MCF 10A (cell line): ENCODE results near the gene MED27. TPM values are rescaled to one million over a fixed set of nuclear protein-coding genes. Genes with fewer than 3 reads are reported as not detected.

ENCODE experiments used
- BruUV-seq: library from RNA; stranded (reverse); fragments of 400-500 nt; replicated peaks from 2 replicates; lab custom pipeline; 2021; lab: Mats Ljungman, UMichigan
- CTCF ChIA-PET: fragments of 300-600 bp; sonication (Branson Sonifier 250); formaldehyde crosslinking; extraction: SDS; loops from one replicate; lab custom pipeline; 2021; ENCODE audit warnings: antibody characterized with exemption, inconsistent platforms; lab: Yijun Ruan, JAX
- POLR2A ChIA-PET: fragments of 300-600, 350-650 bp; sonication (Branson Sonifier 250); formaldehyde crosslinking; extraction: SDS; loops from one replicate; lab custom pipeline; 2020; ENCODE audit warnings: antibody characterized with exemption, inconsistent platforms; lab: Yijun Ruan, JAX
- DNase-seq: peaks from one replicate; pipeline ENCODE4 v3.0.0-alpha.2; 2018; ENCODE audit not compliant: unreplicated experiment
- H3K27ac Mint-ChIP-seq: one replicate; pipeline ENCODE4 v1.8.0; 2022; ENCODE audit warnings: mild to moderate bottlenecking, low read depth, mixed read lengths; ENCODE audit not compliant: unreplicated experiment
- H3K27me3 Mint-ChIP-seq: one replicate; pipeline ENCODE4 v1.8.0; 2022; ENCODE audit warnings: mixed read lengths; ENCODE audit not compliant: insufficient read depth, unreplicated experiment
- H3K36me3 Mint-ChIP-seq: one replicate; pipeline ENCODE4 v1.8.0; 2022; ENCODE audit warnings: mild to moderate bottlenecking, moderate library complexity, mixed read lengths; ENCODE audit not compliant: insufficient read depth, unreplicated experiment
- H3K4me1 Mint-ChIP-seq: one replicate; pipeline ENCODE4 v1.8.0; 2022; ENCODE audit warnings: mixed read lengths; ENCODE audit not compliant: insufficient read depth, unreplicated experiment
- H3K4me3 Mint-ChIP-seq: one replicate; pipeline ENCODE4 v1.8.0; 2022; ENCODE audit warnings: mild to moderate bottlenecking, moderate library complexity, mixed read lengths; ENCODE audit not compliant: unreplicated experiment
- H3K9me3 Mint-ChIP-seq: one replicate; pipeline ENCODE4 v1.8.0; 2022; ENCODE audit warnings: mixed read lengths; ENCODE audit not compliant: unreplicated experiment
- intact Hi-C: fragments of 100-400 bp; cut with micrococcal nuclease; formaldehyde crosslinking; loops from 2 replicates; pipeline ENCODE4 v1.14.1; 2022
- total RNA-seq: library from RNA; stranded (reverse); gene quantifications from 2 replicates; pipeline ENCODE4 v1.2.3, GENCODE V29; 2022
- TF ChIP-seq, protein P1 (sequence below): fragments of 200-600 bp; IDR thresholded peaks from one replicate; pipeline ENCODE4 v1.8.0; 2022; ENCODE audit warnings: antibody characterized with exemption, mild to moderate bottlenecking; ENCODE audit not compliant: unreplicated experiment

Gene MED27
- total RNA-seq, 1 experiment from 2014 or later = 34.3 TPM

DNA sequence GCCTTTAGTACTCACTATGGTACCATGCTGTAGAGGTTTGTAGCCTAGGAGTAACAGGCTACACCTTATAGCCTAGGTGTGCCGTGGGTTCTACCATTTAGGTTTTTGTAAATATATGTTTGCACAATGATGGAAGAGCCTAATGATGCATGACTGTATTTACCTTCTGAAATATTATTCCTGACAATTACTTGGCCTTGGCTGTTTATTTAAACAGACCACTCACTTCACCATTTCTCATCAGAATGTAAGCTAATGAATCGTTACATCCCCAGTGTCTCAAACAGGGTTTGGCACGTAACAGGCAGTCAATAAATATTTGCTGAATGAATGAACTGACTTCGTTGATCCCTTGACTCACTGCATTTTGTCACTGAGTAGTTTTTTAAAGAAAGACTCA is 93.1 kb downstream of the MED27 start:
- ChIA-PET CTCF (no interaction called here), POLR2A (no interaction called here)
- TF ChIP-seq, protein P1, sequence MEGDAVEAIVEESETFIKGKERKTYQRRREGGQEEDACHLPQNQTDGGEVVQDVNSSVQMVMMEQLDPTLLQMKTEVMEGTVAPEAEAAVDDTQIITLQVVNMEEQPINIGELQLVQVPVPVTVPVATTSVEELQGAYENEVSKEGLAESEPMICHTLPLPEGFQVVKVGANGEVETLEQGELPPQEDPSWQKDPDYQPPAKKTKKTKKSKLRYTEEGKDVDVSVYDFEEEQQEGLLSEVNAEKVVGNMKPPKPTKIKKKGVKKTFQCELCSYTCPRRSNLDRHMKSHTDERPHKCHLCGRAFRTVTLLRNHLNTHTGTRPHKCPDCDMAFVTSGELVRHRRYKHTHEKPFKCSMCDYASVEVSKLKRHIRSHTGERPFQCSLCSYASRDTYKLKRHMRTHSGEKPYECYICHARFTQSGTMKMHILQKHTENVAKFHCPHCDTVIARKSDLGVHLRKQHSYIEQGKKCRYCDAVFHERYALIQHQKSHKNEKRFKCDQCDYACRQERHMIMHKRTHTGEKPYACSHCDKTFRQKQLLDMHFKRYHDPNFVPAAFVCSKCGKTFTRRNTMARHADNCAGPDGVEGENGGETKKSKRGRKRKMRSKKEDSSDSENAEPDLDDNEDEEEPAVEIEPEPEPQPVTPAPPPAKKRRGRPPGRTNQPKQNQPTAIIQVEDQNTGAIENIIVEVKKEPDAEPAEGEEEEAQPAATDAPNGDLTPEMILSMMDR = no peak
- no peaks in the 10 kb centered on the region for H3K4me1 Mint-ChIP-seq
- no peak overlapping the region for H3K27ac Mint-ChIP-seq
- intact Hi-C loops = no loop called here
- no peak overlapping the region for H3K4me3 Mint-ChIP-seq
- no peaks in the 10 kb centered on the region for H3K9me3 Mint-ChIP-seq
- no peak for DNase-seq
- no peaks in the 10 kb centered on the region for H3K36me3 Mint-ChIP-seq
- BruUV-seq = no TSS peak
- H3K27me3 Mint-ChIP-seq = no peaks in the 10 kb centered on the region

DNA sequence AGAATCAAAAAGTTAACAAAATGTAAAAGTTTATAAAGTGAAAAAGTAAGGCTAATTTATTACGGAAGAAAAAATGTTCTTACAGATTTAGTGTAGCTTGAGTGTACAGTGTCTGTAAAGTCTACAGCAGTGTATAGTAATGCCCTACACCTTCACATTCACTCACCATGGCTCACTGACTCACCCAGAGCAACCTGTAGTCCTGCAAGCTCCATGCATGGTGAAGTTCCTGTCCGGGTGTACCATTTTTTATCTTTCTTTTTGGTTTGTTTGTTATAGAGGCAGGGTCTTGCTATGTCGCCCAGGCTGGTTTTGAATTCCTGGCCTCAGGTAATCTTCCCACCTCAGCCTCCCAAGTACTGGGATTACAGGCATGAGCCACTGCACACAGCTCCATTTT is 93.6 kb downstream of the MED27 start:
- CTCF ChIA-PET = interaction anchor here (0.6 kb wide), 1 partner anchor 179 kb away, joined by 3 read pairs; no protein-coding TSS in a partner anchor
- no peak for DNase-seq
- Mint-ChIP-seq H3K27me3 (no peaks in the 10 kb centered on the region), H3K36me3 (no peaks in the 10 kb centered on the region), H3K4me1 (no peaks in the 10 kb centered on the region), H3K27ac (no peak overlapping the region), H3K9me3 (no peaks in the 10 kb centered on the region), H3K4me3 (no peak overlapping the region)
- intact Hi-C loops = no loop called here
- BruUV-seq = no TSS peak
- POLR2A ChIA-PET = no interaction called here
- TF ChIP-seq, protein P1 = no peak

DNA sequence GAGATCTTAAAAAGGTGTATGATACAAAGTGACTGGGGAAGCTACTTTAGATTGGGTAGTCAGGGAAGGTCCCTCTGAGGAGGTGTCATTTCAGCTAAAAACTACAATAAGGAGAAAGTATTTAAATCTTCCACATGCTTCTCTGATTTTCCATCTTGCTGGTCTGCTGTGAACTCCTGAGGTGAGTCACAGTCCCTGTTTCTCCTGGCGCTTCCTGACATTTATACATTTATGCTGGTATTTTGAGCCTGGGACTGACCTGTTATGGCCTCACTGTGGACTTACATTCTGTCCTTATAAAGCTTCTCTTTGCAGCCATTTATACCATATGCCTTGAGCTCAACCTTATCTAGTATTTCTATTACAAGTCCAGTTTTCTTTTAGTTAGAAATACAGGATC is 95.1 kb downstream of the MED27 start:
- no TSS peak for BruUV-seq
- Mint-ChIP-seq H3K9me3 (no peaks in the 10 kb centered on the region), H3K27ac (no peak overlapping the region), H3K27me3 (no peaks in the 10 kb centered on the region), H3K4me3 (no peak overlapping the region), H3K36me3 (no peaks in the 10 kb centered on the region), H3K4me1 (no peaks in the 10 kb centered on the region)
- intact Hi-C loops = no loop called here
- CTCF ChIA-PET = no interaction called here
- TF ChIP-seq, protein P1 = no peak
- POLR2A ChIA-PET = interaction anchor here (1.4 kb wide), 1 partner anchor 94 kb away, joined by 3 read pairs; no protein-coding TSS in a partner anchor
- no peak for DNase-seq

DNA sequence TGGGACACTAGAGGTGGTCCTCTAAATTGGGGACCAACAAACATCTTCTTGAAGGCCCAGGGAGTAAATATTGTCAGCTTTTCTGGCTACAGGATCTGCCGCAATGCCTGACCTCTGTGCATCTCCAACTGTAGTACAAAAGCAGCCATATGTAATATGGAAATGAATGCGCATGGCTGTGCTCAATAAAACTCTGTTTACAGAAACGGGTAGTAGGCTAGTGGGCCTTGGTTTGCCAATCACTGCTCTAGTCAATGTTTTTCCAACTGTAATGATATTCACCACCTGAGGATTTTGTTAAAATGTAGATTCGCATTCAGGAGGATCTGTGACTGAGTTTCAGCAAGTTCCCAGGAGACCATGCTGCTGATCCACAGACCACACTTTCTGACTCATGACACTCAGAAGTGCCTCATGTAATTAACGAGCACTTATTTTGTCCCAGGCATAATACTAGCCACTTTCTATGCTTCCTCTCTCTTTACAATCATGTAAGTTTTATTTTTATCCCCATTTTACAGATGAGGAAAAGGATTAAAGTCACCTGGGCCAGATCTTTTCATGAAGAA is 96.9 kb downstream of the MED27 start:
- TF ChIP-seq, protein P1 = no peak
- Mint-ChIP-seq H3K27me3 (no peaks in the 10 kb centered on the region), H3K9me3 (no peaks in the 10 kb centered on the region), H3K4me1 (no peaks in the 10 kb centered on the region), H3K27ac (no peak overlapping the region), H3K36me3 (no peaks in the 10 kb centered on the region), H3K4me3 (no peak overlapping the region)
- BruUV-seq = no TSS peak
- no peak for DNase-seq
- CTCF ChIA-PET = no interaction called here
- intact Hi-C loops = no loop called here
- POLR2A ChIA-PET = no interaction called here
